Common myeloid progenitor, CD34-positive (primary cell): Measurements from ENCODE around the gene KDM1B.

Source experiments
- CTCF ChIA-PET: fragments of 350-600 bp; sonication (Branson Sonifier 250); formaldehyde crosslinking; loops from one replicate; lab custom pipeline; 2021; ENCODE audit warnings: antibody characterized with exemption; lab: Charles Lee
- POLR2A ChIA-PET: fragments of 350-600 bp; sonication (Branson Sonifier 250); formaldehyde crosslinking; loops from one replicate; lab custom pipeline; 2021; ENCODE audit warnings: antibody characterized with exemption; lab: Charles Lee
- DNase-seq, 3 donors: peaks; one replicate each; pipeline versions ENCODE4 v3.0.0 to v3.0.0-alpha.2; 2013
- H3K27ac ChIP-seq, 2 experiments: 1 replicate in 1 of 2; 2 replicates in 1 of 2; pipeline ENCODE4 v1.7.0; 2013; ENCODE audit warnings: inconsistent platforms in 2 of 2, low read length in 2 of 2, mild to moderate bottlenecking in 2 of 2, low read depth in 1 of 2, moderate library complexity in 1 of 2; ENCODE audit not compliant: severe bottlenecking in 2 of 2, insufficient read depth in 1 of 2, poor library complexity in 1 of 2
- H3K27me3 ChIP-seq, 5 experiments: replicated peaks in 2 of 5; 1 replicate in 3 of 5; 2 replicates in 2 of 5; pipeline versions ENCODE4 v1.6.1 to v1.7.0; 2013; ENCODE audit warnings: low read length in 4 of 5, mild to moderate bottlenecking in 2 of 5, moderate library complexity in 2 of 5, inconsistent platforms in 1 of 5; ENCODE audit not compliant: insufficient read depth in 5 of 5, control insufficient read depth in 4 of 5
- H3K36me3 ChIP-seq, 4 experiments: 1 replicate in 2 of 4; 2 replicates in 2 of 4; pipeline versions ENCODE4 v1.6.1 to v1.7.0; 2013; ENCODE audit warnings: low read length in 3 of 4, control low read depth in 1 of 4, mild to moderate bottlenecking in 1 of 4; ENCODE audit not compliant: control insufficient read depth in 4 of 4, insufficient read depth in 4 of 4
- H3K4me1 ChIP-seq, 4 experiments: 1 replicate in 3 of 4; 2 replicates in 1 of 4; pipeline versions ENCODE4 v1.6.1 to v1.7.1; 2013; ENCODE audit warnings: low read length in 3 of 4, mild to moderate bottlenecking in 3 of 4, control low read depth in 1 of 4, inconsistent platforms in 1 of 4, moderate library complexity in 1 of 4; ENCODE audit not compliant: control insufficient read depth in 4 of 4, insufficient read depth in 4 of 4; ENCODE audit errors: control extremely low read depth in 1 of 4
- H3K4me3 ChIP-seq, 7 experiments: 1 replicate in 4 of 7; 2 replicates in 3 of 7; pipeline versions ENCODE4 v1.5.1 to v1.7.0; 2013; ENCODE audit warnings: mild to moderate bottlenecking in 7 of 7, low read length in 6 of 7, moderate library complexity in 6 of 7, inconsistent platforms in 2 of 7, low read depth in 2 of 7, control low read depth in 1 of 7; ENCODE audit not compliant: insufficient read depth in 4 of 7, control insufficient read depth in 1 of 7; ENCODE audit errors: extremely low read depth in 1 of 7
- H3K9me3 ChIP-seq, 5 experiments: 1 replicate in 4 of 5; 2 replicates in 1 of 5; pipeline versions ENCODE4 v1.6.1 to v1.7.1; 2013; ENCODE audit warnings: low read length in 4 of 5, mild to moderate bottlenecking in 2 of 5, inconsistent platforms in 1 of 5, low read depth in 1 of 5, moderate library complexity in 1 of 5; ENCODE audit not compliant: control insufficient read depth in 4 of 5, insufficient read depth in 2 of 5; ENCODE audit errors: control extremely low read depth in 1 of 5
- WGBS: methylation state at CpG from one replicate; pipeline ENCODE4 v1.1.5; 2013; ENCODE audit not compliant: insufficient coverage; 5-methylcytosine and 5-hydroxymethylcytosine counted together

The KDM1B gene

DNA sequence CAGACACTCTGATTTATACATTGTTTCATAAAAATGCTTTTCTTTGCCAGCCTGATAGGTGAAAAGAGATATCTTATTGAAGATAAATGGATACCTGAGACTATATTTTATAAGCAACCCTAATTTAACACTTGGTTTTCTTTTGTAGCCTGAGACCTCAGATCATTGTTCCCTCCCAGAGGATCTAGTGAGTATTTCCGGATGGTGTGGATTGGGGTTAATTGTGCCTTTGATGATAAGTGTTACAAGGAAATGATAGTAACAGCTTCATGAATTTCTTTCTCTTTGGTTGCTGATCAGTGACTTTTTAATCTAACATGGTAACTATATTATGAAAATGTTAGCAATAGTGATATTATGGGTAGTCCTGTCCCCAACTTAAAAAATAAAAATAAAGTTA is 30.4 kb downstream of the KDM1B start:
- ChIA-PET CTCF (interaction anchor here (1.2 to 1.8 kb wide), 4 partner anchors 18 to 30 kb away, joined by 3 to 4 read pairs (median 4); no protein-coding TSS in a partner anchor), POLR2A (no interaction called here)
- peak in 1 of 3 donors; percentile 4 for DNase-seq
- no peaks in the 10 kb centered on the region for H3K27me3 ChIP-seq
- H3K36me3 ChIP-seq, result peaks cover 0 to 12% (median 4%) of the 10 kb centered on the region in 4 experiments
- no CpG with 5 or more reads among the region's 1 CpG for WGBS
- H3K4me3 ChIP-seq, result peak overlapping the region in 1 of 7 experiments; percentile 28
- H3K9me3 ChIP-seq, result no peaks in the 10 kb centered on the region
- peak overlapping the region in 1 of 2 experiments; percentile 77 for H3K27ac ChIP-seq
- H3K4me1 ChIP-seq, result peaks cover 4 to 28% (median 21%) of the 10 kb centered on the region in 4 experiments

DNA sequence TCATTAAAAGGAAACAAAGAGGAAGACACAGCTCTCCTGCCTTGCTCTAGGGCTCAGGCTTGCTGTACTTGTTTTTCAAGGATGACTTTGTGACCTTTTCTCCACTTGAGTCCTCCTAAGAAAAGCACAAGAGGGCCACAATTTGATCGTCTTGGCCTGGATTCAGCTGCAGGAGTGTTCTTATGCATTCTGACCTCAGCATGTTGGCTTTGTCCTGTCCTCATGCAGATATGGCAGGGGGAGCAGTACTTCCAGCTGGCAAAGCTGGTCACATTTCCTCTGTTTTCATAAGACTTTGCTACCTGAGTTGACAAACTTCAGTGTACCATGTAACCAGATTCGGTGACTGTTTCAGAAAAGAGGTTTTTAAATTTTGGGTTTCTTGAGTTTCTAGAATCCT is 30.8 kb downstream of the KDM1B start:
- H3K36me3 ChIP-seq, result peaks cover 0 to 13% (median 6%) of the 10 kb centered on the region in 4 experiments
- peak in 1 of 3 donors; percentile 5 for DNase-seq
- 22% methylated on average over 1 of the region's 2 CpGs for WGBS
- peak overlapping the region; percentile 15 to 77 for H3K27ac ChIP-seq
- CTCF ChIA-PET, result interaction anchor here (1.2 to 1.8 kb wide), 4 partner anchors 18 to 30 kb away, joined by 3 to 4 read pairs (median 4); no protein-coding TSS in a partner anchor
- peaks cover 4 to 28% (median 21%) of the 10 kb centered on the region in 4 experiments for H3K4me1 ChIP-seq
- no peaks in the 10 kb centered on the region for H3K9me3 ChIP-seq
- no peaks in the 10 kb centered on the region for H3K27me3 ChIP-seq
- peak overlapping the region in 2 of 7 experiments; percentile 30 to 41 for H3K4me3 ChIP-seq
- POLR2A ChIA-PET, result no interaction called here

DNA sequence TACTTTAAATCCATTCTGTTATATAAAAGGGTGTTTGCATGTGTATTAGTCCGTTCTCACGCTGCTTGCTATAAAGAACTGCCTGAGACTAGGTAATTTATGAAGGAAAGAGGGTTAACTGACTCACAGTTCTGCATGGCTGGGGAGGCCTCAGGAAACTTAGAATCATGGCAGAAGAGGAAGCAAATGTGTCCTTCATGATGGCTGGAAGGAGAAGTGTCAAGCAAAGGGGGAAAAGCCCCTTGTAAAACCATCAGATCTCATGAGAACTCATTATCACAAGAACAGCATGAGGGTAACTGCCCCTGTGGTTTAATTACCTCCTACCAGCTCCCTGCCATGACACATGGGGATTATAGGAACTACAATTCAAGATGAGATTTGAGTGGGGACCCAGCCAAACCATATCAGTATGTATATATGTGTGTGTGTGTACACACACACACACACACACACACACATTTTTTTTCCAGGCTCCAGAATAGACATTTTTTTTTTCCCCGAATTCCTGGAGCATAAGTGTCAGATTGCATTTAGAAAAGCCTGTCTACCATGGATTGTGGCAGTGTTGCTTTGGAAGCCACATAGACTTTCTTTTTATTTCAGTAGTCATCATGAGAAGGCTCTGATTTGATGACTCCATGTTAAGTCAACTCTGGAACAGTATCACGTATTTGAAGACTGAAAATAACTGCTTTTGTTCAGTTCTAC is 31.5 kb downstream of the KDM1B start:
- CTCF ChIA-PET, result interaction anchor here (1.3 to 1.8 kb wide), 3 partner anchors 25 to 31 kb away, joined by 3 to 4 read pairs (median 4); no protein-coding TSS in a partner anchor
- peak overlapping the region; percentile 15 to 77 for H3K27ac ChIP-seq
- H3K36me3 ChIP-seq, result peaks cover 4 to 19% (median 11%) of the 10 kb centered on the region in 4 experiments
- DNase-seq, result peak; percentile 47 to 93 (median 88)
- no peaks in the 10 kb centered on the region for H3K9me3 ChIP-seq
- POLR2A ChIA-PET, result no interaction called here
- peak overlapping the region in 1 of 7 experiments; percentile 30 for H3K4me3 ChIP-seq
- WGBS, result 94% methylated on average over 2 of the region's 4 CpGs
- no peaks in the 10 kb centered on the region for H3K27me3 ChIP-seq
- H3K4me1 ChIP-seq, result peaks cover 4 to 27% (median 19%) of the 10 kb centered on the region in 4 experiments

DNA sequence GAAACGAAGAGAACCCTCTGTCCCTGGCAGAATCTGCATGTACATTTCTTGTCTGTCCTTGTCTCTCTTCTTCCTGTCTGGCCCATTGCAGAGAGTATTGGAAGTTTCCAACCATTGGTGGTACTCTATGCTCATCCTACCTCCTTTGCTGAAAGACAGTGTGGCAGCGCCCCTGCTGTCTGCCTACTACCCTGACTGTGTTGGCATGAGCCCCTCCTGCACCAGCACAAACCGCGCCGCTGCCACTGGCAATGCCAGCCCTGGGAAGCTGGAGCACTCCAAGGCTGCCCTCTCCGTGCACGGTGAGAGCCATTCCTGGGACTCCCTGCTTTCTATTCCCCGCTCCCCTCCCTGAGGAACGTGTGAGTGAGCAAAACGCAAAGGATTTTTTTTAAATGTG is 32.5 kb downstream of the KDM1B start:
- 96% methylated on average over 9 of the region's 10 CpGs for WGBS
- DNase-seq, result no peak
- ChIA-PET CTCF (no interaction called here), POLR2A (no interaction called here)
- H3K9me3 ChIP-seq, result no peaks in the 10 kb centered on the region
- peaks cover 4 to 27% (median 19%) of the 10 kb centered on the region in 4 experiments for H3K4me1 ChIP-seq
- no peak overlapping the region for H3K4me3 ChIP-seq
- no peak overlapping the region for H3K27ac ChIP-seq
- peaks cover 4 to 20% (median 12%) of the 10 kb centered on the region in 4 experiments for H3K36me3 ChIP-seq
- H3K27me3 ChIP-seq, result no peaks in the 10 kb centered on the region

DNA sequence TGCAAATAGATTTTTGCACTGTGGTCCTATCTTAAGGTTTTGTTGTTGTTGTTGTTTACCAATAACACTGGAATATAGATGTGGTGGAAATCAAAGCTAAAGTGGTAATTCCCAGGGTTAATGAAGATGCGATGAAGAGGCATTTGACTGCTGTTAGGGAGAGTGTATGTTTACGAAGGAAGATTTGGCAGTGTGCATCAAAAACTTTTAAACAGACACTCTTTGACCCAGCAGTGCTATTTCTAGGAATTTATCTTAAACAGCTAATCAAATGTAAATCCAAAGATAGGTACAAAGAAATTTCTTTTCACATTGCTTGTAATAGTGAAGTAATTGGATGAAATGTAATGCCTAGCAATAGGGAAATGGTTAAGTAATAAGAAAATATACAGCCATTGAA is 34.0 kb downstream of the KDM1B start:
- ChIA-PET POLR2A (no interaction called here), CTCF (no interaction called here)
- peaks cover 4 to 27% (median 19%) of the 10 kb centered on the region in 4 experiments for H3K4me1 ChIP-seq
- no peaks in the 10 kb centered on the region for H3K9me3 ChIP-seq
- H3K27ac ChIP-seq, result no peak overlapping the region
- no peak for DNase-seq
- WGBS, result no CpG with 5 or more reads among the region's 2 CpGs
- H3K27me3 ChIP-seq, result no peaks in the 10 kb centered on the region
- H3K4me3 ChIP-seq, result no peak overlapping the region
- peaks cover 4 to 20% (median 13%) of the 10 kb centered on the region in 4 experiments for H3K36me3 ChIP-seq

DNA sequence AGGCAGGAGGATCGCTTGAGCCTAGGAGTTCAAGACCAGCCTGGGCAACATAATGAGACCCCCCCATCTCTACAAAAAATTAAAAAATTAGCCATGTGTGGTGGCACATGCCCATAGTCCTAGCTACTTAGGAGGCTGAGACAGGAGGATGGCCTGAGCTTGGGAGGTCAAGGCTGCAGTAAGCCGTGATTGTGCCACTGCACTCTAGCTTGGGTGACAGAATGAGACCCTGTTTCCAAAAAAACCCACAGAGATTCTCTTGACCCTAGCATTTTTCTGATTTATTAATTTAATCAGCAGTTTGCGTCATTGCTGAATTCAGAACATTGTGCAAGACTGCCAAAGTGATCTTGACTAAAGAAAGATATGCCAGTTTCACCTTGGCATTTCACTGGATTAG is 36.8 kb downstream of the KDM1B start:
- no peak for DNase-seq
- CTCF ChIA-PET, result interaction anchor here (0.6 kb wide), 1 partner anchor 44 kb away, joined by 3 read pairs; no protein-coding TSS in a partner anchor
- no peak overlapping the region for H3K27ac ChIP-seq
- POLR2A ChIA-PET, result no interaction called here
- 100% methylated on average over 1 of the region's 3 CpGs for WGBS
- no peak overlapping the region for H3K4me3 ChIP-seq
- H3K9me3 ChIP-seq, result no peaks in the 10 kb centered on the region
- H3K27me3 ChIP-seq, result no peaks in the 10 kb centered on the region
- H3K36me3 ChIP-seq, result peaks cover 4 to 28% (median 21%) of the 10 kb centered on the region in 4 experiments
- peaks cover 2 to 9% (median 5%) of the 10 kb centered on the region in 4 experiments for H3K4me1 ChIP-seq

DNA sequence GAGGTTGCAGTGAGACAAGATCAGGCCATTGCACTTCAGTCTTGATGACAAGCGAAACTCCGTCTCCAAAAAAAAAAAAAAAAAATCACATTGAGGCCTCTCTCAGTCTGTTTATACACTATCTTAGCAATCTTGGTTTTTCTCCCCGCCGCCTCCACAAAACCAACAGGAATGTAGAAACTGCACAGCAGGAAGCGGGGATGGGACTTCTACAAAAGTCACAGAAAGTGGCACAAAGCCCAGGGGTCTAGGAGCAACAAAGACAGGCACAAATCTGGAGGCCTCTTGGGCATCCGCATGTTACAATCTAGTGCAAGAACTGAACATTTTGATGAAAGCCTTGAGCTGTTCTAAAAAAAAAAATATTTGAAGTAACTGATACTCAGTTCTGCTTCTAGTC is 48.6 kb downstream of the KDM1B start:
- Histone ChIP-seq H3K36me3 (peaks cover 6 to 63% (median 35%) of the 10 kb centered on the region in 4 experiments), H3K9me3 (no peaks in the 10 kb centered on the region), H3K27ac (no peak overlapping the region), H3K4me1 (no peaks in the 10 kb centered on the region), H3K27me3 (no peaks in the 10 kb centered on the region), H3K4me3 (no peak overlapping the region)
- DNase-seq, result no peak
- WGBS, result 100% methylated on average over 5 of the region's 6 CpGs
- ChIA-PET CTCF (interaction anchor here (1.0 kb wide), 1 partner anchor 301 kb away, joined by 3 read pairs; no protein-coding TSS in a partner anchor), POLR2A (no interaction called here)
